T47D (cell line): ENCODE results near the gene BORCS5.

Source experiments
- DNase-seq, 2 experiments: peaks; one replicate each; pipeline versions ENCODE4 v3.0.0 to v3.0.0-alpha.2; 2011 to 2012; ENCODE audit warnings: low read depth in 1 of 2, low spot score in 1 of 2
- JUND ChIP-seq: IDR thresholded peaks from 2 replicates; pipeline ENCODE4 v1.6.1; 2012; ENCODE audit warnings: low read depth
- in situ Hi-C: cut with HindIII; loops from 2 replicates; pipeline ENCODE4 v1.10.0; 2016; ENCODE audit warnings: low sequenced_read_pairs, low pct_unique_long_range_greater_than_20kb

BORCS5 gene

DNA sequence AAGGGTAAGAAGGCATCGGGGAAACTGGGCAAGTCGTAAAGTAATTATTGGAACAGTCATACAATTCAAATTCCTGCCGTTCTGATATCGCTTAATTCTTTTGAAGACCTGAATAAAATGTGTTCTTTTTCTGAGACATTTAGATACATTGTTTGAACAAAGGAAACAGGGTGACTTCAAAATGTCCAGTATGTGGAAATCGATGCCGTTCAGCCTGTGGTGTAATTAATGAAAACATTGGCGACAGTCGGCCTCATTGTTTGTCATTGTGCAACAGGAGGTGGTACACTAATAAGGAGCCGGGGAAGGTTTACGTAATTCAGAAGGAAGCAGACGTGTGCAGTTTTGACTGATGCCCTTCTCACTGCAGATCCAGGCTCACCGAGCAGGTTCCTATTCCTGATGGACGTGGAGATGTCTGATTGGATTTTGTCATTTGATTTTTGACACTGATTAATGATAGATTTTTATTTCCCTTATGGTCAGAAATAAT lies 92.7 kb downstream of the BORCS5 start:
- TF ChIP-seq JUND, result no peak
- peak in 1 of 2 experiments; percentile 46 for DNase-seq
- in situ Hi-C loops, result no loop called here

DNA sequence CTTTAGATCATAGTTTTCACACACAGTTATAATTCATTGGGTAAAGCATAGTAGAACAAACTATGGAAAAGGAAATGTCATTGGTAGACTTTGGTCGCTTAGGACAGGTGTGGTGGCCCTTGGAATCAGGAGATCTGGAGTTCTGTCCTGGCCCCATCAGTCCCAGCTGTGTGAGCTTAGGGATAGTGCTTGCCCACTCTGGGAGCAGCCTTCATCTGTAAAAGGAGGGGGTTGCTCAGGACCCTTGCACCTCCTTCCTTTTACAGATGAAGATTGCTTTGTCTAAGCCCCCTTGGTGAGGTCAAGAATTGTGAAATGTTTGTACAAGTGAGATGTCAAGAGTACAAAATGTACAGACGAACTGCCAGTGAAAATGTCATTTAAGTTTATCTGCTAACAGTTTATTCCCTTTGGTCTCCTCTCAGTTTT lies 93.2 kb downstream of the BORCS5 start:
- no peak for DNase-seq
- in situ Hi-C loops, result no loop called here
- no peak for TF ChIP-seq JUND

DNA sequence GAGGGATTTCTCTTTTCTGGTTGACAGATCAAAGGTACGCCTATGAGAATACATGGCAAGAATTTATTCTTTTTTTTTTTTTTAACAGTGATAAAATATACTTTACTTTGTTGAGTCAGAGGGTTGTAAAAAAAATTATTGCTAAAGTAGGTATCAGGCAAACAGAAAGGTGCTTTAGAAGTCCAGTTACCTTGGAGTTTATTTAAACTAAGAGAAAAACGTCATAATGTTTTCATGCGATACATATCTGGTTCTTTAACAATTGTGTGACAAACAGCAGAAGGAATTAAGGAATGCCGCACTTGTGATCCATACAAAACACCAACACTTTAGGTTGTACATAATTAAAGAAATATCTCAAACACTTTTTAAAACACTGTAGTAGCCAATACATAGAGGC lies 94.2 kb downstream of the BORCS5 start:
- no peak for TF ChIP-seq JUND
- DNase-seq, result no peak
- in situ Hi-C loops, result no loop called here

DNA sequence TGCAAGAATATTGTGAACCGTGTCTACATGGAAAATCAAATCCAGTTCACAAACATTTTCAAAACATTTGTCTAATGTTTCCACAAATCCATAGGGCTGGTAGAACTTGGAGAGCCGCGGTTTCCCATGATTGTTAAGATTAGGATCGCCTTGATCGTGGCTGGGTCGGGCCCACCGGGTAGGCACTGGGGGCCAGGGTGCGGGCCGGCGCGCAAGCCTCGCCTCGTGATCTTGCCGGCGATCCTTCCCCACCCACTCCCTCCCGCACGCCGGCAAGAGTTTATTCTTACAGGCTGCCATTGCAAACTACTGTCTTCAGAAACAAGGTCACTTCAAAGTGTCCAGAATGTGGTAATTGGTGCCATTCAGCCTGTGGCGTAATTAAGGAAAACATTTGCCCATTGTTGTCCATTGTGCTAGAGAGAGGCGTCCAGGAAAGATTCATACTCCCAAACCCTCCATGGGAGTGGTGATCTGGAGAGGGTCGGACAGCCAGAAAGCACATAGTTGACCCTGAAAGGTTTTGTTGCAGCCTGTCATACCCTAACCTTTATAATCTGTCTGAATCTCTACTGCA lies 95.5 kb downstream of the BORCS5 start:
- in situ Hi-C loops, result no loop called here
- TF ChIP-seq JUND, result no peak
- no peak for DNase-seq

DNA sequence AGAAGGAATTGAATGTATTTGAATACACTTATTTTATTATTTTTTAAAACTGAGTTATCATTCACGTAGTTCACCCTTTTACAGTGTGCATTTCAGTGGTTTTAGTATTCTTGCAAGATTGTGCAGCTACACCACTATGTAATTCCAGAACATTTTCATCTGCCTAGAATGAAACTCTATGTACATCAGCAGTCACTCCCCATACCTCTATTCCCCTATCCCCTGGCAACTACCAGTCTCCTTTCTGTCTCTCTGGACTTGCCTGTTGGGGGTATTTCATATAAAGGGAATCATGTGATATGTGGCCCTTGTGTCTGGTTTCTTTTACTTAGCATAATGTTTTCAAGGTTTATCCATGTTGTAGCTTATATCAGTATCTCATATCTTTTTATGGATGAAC lies 96.8 kb downstream of the BORCS5 start:
- DNase-seq, result no peak
- in situ Hi-C loops, result no loop called here
- no peak for TF ChIP-seq JUND

DNA sequence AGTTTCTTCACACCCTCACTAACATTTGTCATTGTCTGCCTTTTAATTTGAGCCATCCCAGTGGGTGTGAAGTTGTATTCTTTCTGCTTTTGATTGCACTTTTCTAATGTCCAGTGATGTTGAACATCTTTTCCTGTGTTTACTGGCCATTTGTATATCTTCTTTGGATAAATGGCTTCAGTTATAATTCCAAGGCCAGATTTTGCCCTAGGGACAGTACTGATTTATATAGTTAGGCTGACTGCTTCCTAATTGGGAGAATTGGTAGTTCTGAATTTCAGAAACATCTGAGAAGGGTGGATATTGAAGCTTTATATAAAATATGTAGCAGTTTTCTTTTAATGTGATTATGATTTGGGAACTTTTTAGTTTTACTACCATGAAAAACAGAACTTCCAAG lies 97.4 kb downstream of the BORCS5 start:
- no peak for TF ChIP-seq JUND
- in situ Hi-C loops, result no loop called here

DNA sequence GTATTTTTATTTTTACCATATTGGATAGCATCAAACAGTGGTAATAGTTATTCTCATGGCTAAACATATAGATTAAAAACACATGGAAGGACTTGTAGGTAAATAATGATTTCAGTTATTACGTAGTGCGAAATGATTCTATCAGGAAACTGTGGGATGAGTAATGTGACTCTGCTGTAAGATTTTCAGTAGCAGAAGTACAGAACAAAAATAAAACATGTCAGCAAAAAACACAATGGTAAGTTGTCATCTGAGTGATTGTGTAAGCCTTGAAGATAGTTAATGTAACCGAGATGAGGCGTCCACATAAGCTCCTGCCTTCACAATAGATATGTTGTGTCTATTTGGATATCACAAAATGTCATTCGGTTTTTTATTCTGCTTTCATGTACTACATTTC lies 99.8 kb downstream of the BORCS5 start:
- no peak for TF ChIP-seq JUND
- no peak for DNase-seq
- in situ Hi-C loops, result no loop called here

More for the DNA sequence above, 97.4 kb downstream of the BORCS5 start:
- DNase-seq, result no peak

DNA sequence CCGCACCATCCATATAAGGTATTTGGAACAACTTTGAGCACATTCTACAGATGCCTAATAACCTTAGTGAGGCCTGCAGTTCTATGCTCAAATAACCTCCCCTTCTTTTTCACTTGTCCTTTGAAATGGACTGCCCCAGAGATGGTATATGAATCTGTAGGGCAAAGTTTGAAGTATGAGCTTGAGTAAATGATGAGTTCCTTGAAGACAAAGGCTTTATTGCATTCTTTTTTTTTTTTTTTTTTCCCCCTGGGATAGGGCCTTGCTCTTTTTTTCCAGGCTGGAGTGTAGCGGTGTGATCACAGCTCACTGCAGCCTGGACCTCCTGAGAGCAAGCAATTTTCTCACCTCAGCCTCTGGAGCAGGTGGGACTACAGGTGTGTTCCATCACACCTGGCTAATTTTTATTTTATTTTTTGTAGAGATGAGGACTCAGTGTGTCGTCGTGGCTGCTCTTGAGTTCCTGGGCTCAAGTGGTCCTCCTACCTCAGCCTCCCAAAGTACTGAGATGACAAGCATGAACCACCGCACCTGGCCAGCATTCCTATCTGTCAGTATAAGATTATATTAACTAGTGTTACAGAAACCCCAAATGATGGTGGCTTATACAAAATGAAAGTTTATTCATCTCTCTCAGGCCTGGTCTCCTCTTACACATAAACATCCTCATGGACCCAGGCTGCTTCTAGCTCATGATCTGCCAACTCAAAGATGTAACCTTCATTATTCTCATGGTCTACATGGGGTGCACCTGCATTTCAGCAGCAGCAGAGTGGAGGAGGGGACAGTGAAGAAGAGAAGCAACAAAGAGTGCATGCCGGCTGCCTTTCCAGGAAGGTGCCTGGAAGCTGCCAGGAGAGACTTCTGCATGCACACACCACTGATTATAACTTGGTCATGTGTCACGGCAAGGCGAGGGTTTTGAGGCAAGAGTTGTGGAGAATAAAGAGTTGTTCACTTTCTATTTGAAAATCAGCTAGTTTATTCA lies 104.4 kb downstream of the BORCS5 start:
- in situ Hi-C loops, result no loop called here
- no peak for TF ChIP-seq JUND
- DNase-seq, result no peak

DNA sequence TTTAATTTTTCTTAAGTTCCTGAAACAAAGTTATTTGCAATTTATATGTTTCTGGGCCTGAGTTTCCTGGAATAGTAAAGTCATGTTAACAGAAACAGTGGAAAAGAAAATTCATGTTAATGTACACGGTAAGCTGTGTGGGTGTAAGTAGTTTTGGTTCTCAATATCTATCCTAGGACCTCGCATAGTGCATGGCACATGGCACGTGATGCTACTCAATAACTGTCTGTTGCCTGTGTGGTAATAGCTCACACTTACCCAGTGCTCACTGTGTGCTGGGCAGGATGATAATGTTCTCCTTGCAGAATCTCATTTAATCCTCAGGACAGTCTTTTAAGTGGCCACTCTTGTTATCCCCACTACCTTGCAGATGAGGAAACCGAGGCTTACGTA lies 105.0 kb downstream of the BORCS5 start:
- in situ Hi-C loops, result no loop called here
- DNase-seq, result no peak
- no peak for TF ChIP-seq JUND

DNA sequence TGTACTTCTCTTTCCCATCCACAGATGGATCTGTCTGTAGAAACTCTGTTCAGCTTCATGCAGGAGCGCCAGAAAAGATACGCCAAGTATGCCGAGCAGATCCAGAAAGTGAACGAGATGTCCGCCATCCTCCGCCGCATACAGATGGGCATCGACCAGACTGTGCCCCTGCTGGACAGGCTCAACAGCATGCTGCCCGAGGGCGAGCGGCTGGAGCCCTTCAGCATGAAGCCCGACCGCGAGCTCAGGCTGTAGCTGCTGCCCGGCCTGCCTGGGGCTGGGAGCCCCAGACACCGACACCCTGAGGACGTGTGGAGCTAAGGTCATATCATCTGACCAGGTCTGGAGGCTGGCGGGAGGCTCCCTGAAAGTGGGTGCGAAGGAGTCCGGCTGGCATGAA lies 108.6 kb downstream of the BORCS5 start:
- in situ Hi-C loops, result no loop called here
- no peak for DNase-seq
- TF ChIP-seq JUND, result no peak

DNA sequence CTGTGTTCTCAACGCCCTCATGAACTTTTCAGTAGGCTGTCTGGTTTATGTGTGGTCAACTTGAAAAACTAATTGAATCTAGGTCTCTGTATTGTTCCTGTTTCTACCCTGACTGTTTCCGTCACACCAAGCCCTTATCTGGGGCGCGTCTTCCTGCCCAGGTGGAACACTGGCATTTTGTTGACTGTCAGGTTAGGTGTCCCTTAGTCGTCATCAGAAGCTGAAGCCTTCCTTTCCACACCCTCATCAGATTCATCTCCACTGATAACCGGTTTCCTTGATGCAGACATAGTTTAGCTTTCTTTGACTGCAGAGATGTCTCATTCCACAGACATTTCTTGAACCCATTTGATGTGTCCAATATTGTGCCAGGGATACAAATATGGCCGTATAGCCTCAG lies 109.3 kb downstream of the BORCS5 start:
- no peak for TF ChIP-seq JUND
- no peak for DNase-seq
- in situ Hi-C loops, result no loop called here

DNA sequence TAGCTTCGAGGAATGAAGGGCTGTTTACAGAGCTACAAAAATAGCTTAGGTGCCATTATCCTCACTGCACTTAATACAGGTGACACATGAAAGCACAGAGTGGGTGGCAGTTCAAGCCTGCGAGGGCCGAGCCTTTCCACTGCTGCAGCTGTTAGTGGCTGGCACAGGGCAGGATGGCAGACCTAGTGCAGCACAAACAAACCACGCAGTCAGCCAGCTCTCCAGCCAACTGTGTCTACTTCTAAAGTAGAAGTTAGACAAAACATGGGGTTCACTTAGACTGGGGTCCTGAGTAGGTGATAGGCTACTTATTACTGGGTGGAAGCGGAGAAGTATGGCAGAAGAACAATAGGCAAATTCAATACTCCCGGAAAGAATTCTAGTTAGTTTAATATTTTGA lies 110.4 kb downstream of the BORCS5 start:
- no peak for DNase-seq
- no peak for TF ChIP-seq JUND
- in situ Hi-C loops, result no loop called here

DNA sequence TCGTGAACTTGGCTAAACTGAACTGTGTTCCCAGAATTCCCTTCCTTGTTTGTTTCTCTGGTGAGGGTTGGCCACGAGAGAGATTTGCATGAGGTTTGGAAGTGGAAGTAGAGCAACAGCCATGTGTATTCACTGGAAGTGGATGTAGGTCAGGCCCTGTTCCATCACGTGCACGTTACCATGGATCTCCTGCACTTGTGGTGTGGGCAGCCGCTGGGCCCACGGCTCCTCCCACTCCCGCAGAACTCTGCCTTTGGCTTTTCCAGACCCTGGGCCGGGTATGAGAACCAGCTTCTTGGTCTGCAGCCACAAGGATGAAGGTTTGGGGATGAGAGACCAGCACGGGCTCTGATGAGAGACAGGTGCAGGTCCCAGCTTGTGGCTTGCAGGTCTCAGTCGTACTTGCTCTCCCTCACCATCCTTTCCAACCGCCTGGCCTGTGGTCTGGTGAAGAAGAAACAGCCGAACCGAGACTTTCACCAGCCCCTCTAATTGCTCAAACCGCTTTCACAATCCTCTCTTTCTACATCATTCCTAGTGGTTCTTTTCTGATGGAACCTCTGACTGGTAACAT lies 110.9 kb downstream of the BORCS5 start:
- no peak for TF ChIP-seq JUND
- in situ Hi-C loops, result no loop called here
- no peak for DNase-seq

DNA sequence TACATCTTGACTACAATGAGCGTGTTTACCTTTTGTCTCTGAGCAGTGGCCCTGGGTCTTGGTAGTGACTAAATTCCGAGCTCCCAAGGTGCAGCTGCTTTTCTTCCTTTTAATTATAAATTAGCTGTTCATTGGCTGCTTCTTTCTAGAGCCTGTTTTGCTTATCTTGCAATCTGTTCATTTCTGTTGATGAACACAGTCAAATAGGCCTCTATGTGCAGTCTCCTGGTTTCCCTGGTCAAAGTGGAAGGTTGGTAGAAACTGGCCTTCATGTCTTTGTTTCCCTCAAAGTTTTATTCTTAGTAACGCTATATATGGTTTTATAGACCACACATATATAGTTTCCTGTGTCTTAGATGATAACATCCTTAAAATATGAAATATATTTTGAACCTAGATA lies 111.7 kb downstream of the BORCS5 start:
- no peak for TF ChIP-seq JUND
- in situ Hi-C loops, result no loop called here
- DNase-seq, result no peak
